RWPE1 (cell line): ENCODE data around the gene NINJ2.

ENCODE experiments used
- CTCF ChIA-PET: fragments of 350-600 bp; sonication (Branson Sonifier 250); formaldehyde crosslinking; extraction: SDS; loops from one replicate; lab custom pipeline; 2021; lab: Yijun Ruan, JAX
- POLR2A ChIA-PET: fragments of 400-600 bp; formaldehyde crosslinking; extraction: SDS; loops from one replicate; lab custom pipeline; 2020; ENCODE audit warnings: antibody characterized with exemption; ENCODE audit not compliant: low non-redundant PET; lab: Yijun Ruan, JAX
- DNase-seq: peaks from one replicate; pipeline ENCODE4 v3.0.0; 2012; ENCODE audit warnings: low spot score
- H3K27ac ChIP-seq: fragments of 450-650 bp; 2 replicates; pipeline ENCODE4 v1.5.1; 2017
- CTCF ChIP-seq: fragments of 450-650 bp; conservative IDR thresholded peaks from 2 replicates; pipeline ENCODE4 v1.5.1; 2017; ENCODE audit warnings: low read depth, mild to moderate bottlenecking

NINJ2 gene

GRCh38 chr12:559906-560455 is 103.3 kb downstream of the NINJ2 start:
- DNase-seq: no peak
- CTCF ChIA-PET: interaction anchor here (0.8 to 1.7 kb wide), 2 partner anchors 107 to 533 kb away, joined by 3 to 4 read pairs; no protein-coding TSS in a partner anchor
- no peak for TF ChIP-seq CTCF
- no peak overlapping the region for H3K27ac ChIP-seq
- POLR2A ChIA-PET: no interaction called here

GRCh38 chr12:559208-559905 is 103.9 kb downstream of the NINJ2 start:
- TF ChIP-seq CTCF: no peak
- ChIA-PET CTCF (interaction anchor here (0.7 to 1.7 kb wide), 3 partner anchors 11 to 117 kb away, joined by 3 to 4 read pairs (median 3); no protein-coding TSS in a partner anchor), POLR2A (no interaction called here)
- H3K27ac ChIP-seq: no peak overlapping the region
- no peak for DNase-seq

- CTCF ChIA-PET: interaction anchor here (0.7 to 1.7 kb wide), 5 partner anchors 11 to 116 kb away, joined by 3 to 4 read pairs (median 3); no protein-coding TSS in a partner anchor
- no peak for DNase-seq
- no peak for TF ChIP-seq CTCF
- POLR2A ChIA-PET: no interaction called here
- H3K27ac ChIP-seq: no peak overlapping the region
Measured at GRCh38 chr12:558580-558979, 104.7 kb downstream of the NINJ2 start.

- no peak for DNase-seq
- ChIA-PET POLR2A (no interaction called here), CTCF (interaction anchor here (0.5 to 1.8 kb wide), 4 partner anchors 9 to 868 kb away, joined by 3 to 9 read pairs (median 3); no protein-coding TSS in a partner anchor)
- TF ChIP-seq CTCF: no peak
- no peak overlapping the region for H3K27ac ChIP-seq
Measured at GRCh38 chr12:556498-556897, 106.7 kb downstream of the NINJ2 start.

GRCh38 chr12:554001-554285 is 109.3 kb downstream of the NINJ2 start:
- POLR2A ChIA-PET: no interaction called here
- TF ChIP-seq CTCF: no peak
- DNase-seq: no peak
- CTCF ChIA-PET: no interaction called here
- no peak overlapping the region for H3K27ac ChIP-seq

GRCh38 chr12:553216-554000 is 109.8 kb downstream of the NINJ2 start:
- ChIA-PET POLR2A (no interaction called here), CTCF (no interaction called here)
- DNase-seq: no peak
- H3K27ac ChIP-seq: no peak overlapping the region
- TF ChIP-seq CTCF: no peak
